Keratinocyte (primary cell): ENCODE results near the gene HORMAD2. TPM values are rescaled to one million over a fixed set of nuclear protein-coding genes. Genes with fewer than 3 reads are reported as not detected.

ENCODE experiments used
- DNase-seq: peaks from one replicate; pipeline ENCODE4 v3.0.0-alpha.2; 2011; ENCODE audit warnings: low read depth, missing footprints, low spot score
- FAIRE-seq: peaks from 2 replicates; lab custom pipeline; 2011; peaks lifted over from hg19 to GRCh38; lab: Jason Lieb, UNC
- H2AFZ ChIP-seq: 2 replicates; pipeline ENCODE4 v1.6.0; 2012; ENCODE audit warnings: low read length, control low read depth, inconsistent platforms; ENCODE audit not compliant: control insufficient read depth
- H3K27ac ChIP-seq: 2 replicates; pipeline ENCODE4 v1.5.1; 2011; ENCODE audit warnings: low read length; ENCODE audit not compliant: control insufficient read depth, insufficient read depth
- H3K27me3 ChIP-seq: 3 replicates; pipeline ENCODE4 v1.6.0; 2011; ENCODE audit warnings: low read length; ENCODE audit not compliant: control insufficient read depth, insufficient read depth; ENCODE audit errors: extremely low read depth
- H3K36me3 ChIP-seq, 2 experiments: 2 replicates in 1 of 2; 3 replicates in 1 of 2; pipeline ENCODE4 v1.5.1; 2011; ENCODE audit warnings: low read length in 2 of 2, mild to moderate bottlenecking in 1 of 2; ENCODE audit not compliant: control insufficient read depth in 2 of 2, insufficient read depth in 2 of 2; ENCODE audit errors: extremely low read depth in 1 of 2
- H3K4me1 ChIP-seq: 3 replicates; pipeline ENCODE4 v1.5.1; 2011; ENCODE audit warnings: low read length; ENCODE audit not compliant: control insufficient read depth, insufficient read depth; ENCODE audit errors: extremely low read depth
- H3K4me2 ChIP-seq: 3 replicates; pipeline ENCODE4 v1.6.0; 2011; ENCODE audit warnings: low read depth, low read length; ENCODE audit not compliant: control insufficient read depth, insufficient read depth; ENCODE audit errors: extremely low read depth
- H3K4me3 ChIP-seq, 3 experiments: fragments of 200-600 bp in 1 of 3; sonication (generic) in 1 of 3; 2 replicates in 2 of 3; 3 replicates in 1 of 3; pipeline ENCODE4 v1.5.1; 2011 to 2016; ENCODE audit warnings: low read length in 3 of 3, mild to moderate bottlenecking in 3 of 3, control low read depth in 2 of 3, inconsistent platforms in 1 of 3, low read depth in 1 of 3, mixed read lengths in 1 of 3, mixed run types in 1 of 3, moderate library complexity in 1 of 3; ENCODE audit not compliant: control insufficient read depth in 2 of 3, insufficient read depth in 2 of 3; ENCODE audit errors: extremely low read depth in 1 of 3
- H3K79me2 ChIP-seq: 2 replicates; pipeline ENCODE4 v1.6.0; 2012; ENCODE audit warnings: low read length; ENCODE audit not compliant: control insufficient read depth, insufficient read depth
- H3K9ac ChIP-seq: 3 replicates; pipeline ENCODE4 v1.6.0; 2011; ENCODE audit warnings: low read length; ENCODE audit not compliant: control insufficient read depth, insufficient read depth; ENCODE audit errors: extremely low read depth
- H3K9me1 ChIP-seq: 3 replicates; pipeline ENCODE4 v1.6.0; 2011; ENCODE audit warnings: low read length; ENCODE audit not compliant: control insufficient read depth, insufficient read depth; ENCODE audit errors: extremely low read depth
- H3K9me3 ChIP-seq: 2 replicates; pipeline ENCODE4 v1.5.1; 2012; ENCODE audit warnings: low read depth, low read length; ENCODE audit not compliant: control insufficient read depth
- H4K20me1 ChIP-seq: 3 replicates; pipeline ENCODE4 v1.6.0; 2011; ENCODE audit warnings: low read length; ENCODE audit not compliant: control insufficient read depth, insufficient read depth; ENCODE audit errors: extremely low read depth
- EZH2 ChIP-seq: IDR thresholded peaks from one replicate; pipeline ENCODE4 v1.6.1; 2012; ENCODE audit warnings: inconsistent platforms, mild to moderate bottlenecking, low read length, moderate library complexity
- dilution Hi-C: fragments of 300-500 bp; cut with MboI; formaldehyde crosslinking; loops from one replicate; pipeline ENCODE4 v1.7.0; 2020; ENCODE audit warnings: low sequenced_read_pairs; ENCODE audit not compliant: extremely low pct_ligation_motif_present
- polyA plus RNA-seq, 5 experiments: library from polyadenylated mRNA; depleted of rRNA in 3 of 5; stranded (reverse) in 3 of 5; stranded (forward) in 1 of 5; unstranded in 1 of 5; fragments of >200 nt; gene quantifications; 1 replicate in 1 of 5; 2 replicates in 3 of 5; 3 replicates in 1 of 5; pipeline versions ENCODE4 v1.2.1 to v1.2.3, GENCODE V29; 2011 to 2012; ENCODE audit warnings: missing spikeins in 2 of 5, low read depth in 1 of 5, low replicate concordance in 1 of 5
- TF ChIP-seq, protein P1 (sequence below), 3 experiments: IDR thresholded peaks in 1 of 3; conservative IDR thresholded peaks in 1 of 3; optimal IDR thresholded peaks in 1 of 3; 2 replicates in 2 of 3; 3 replicates in 1 of 3; pipeline versions ENCODE3 to v1.5.1; 2011; ENCODE audit warnings: low read length in 3 of 3, mild to moderate bottlenecking in 3 of 3, moderate library complexity in 2 of 3, control low read depth in 1 of 3, inconsistent platforms in 1 of 3; ENCODE audit not compliant: insufficient read depth in 2 of 3; ENCODE audit errors: extremely low read depth in 1 of 3

Gene HORMAD2
- polyA plus RNA-seq, 1 donor (not counting 4 experiments of a cell fraction or from before 2014, with no cell fraction given), result not detected

DNA sequence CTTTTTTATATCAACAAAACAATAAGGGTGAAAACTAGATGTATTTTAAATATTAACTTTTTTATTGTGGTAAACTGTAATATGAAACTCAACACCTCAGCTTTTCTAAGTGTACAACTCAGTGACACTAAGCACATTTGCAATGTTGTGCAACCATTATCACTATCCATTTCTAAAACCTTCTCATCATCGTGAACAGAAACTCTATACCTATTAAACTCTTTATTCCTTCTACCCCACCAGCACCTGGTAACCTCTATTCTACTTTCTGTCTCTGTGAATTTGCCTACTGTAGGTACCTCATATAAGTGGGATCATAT is 9.4 kb downstream of the HORMAD2 start:
- TF ChIP-seq EZH2, result no peak
- TF ChIP-seq, protein P1, sequence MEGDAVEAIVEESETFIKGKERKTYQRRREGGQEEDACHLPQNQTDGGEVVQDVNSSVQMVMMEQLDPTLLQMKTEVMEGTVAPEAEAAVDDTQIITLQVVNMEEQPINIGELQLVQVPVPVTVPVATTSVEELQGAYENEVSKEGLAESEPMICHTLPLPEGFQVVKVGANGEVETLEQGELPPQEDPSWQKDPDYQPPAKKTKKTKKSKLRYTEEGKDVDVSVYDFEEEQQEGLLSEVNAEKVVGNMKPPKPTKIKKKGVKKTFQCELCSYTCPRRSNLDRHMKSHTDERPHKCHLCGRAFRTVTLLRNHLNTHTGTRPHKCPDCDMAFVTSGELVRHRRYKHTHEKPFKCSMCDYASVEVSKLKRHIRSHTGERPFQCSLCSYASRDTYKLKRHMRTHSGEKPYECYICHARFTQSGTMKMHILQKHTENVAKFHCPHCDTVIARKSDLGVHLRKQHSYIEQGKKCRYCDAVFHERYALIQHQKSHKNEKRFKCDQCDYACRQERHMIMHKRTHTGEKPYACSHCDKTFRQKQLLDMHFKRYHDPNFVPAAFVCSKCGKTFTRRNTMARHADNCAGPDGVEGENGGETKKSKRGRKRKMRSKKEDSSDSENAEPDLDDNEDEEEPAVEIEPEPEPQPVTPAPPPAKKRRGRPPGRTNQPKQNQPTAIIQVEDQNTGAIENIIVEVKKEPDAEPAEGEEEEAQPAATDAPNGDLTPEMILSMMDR (optimal IDR thresholded peaks at IDR 0.05 in 1 of 3, IDR thresholded peaks at IDR 0.05 in 1 of 3, conservative IDR thresholded peaks at IDR 0.05 in 1 of 3; ENCODE audit: extremely low read depth in 1 of 3, insufficient read depth in 2 of 3, low read length in 3 of 3), result no peak
- no peak for DNase-seq
- Histone ChIP-seq H3K4me2 (no peak overlapping the region), H3K4me1 (peaks cover 4% of the 10 kb centered on the region), H2AFZ (no peak overlapping the region), H3K9ac (no peak overlapping the region), H3K27ac (no peak overlapping the region), H4K20me1 (no peaks in the 10 kb centered on the region), H3K36me3 (no peaks in the 10 kb centered on the region), H3K4me3 (no peak overlapping the region), H3K9me1 (no peaks in the 10 kb centered on the region), H3K79me2 (no peaks in the 10 kb centered on the region), H3K27me3 (no peaks in the 10 kb centered on the region), H3K9me3 (no peaks in the 10 kb centered on the region)
- dilution Hi-C loops, result no loop called here
- FAIRE-seq, result no peak

DNA sequence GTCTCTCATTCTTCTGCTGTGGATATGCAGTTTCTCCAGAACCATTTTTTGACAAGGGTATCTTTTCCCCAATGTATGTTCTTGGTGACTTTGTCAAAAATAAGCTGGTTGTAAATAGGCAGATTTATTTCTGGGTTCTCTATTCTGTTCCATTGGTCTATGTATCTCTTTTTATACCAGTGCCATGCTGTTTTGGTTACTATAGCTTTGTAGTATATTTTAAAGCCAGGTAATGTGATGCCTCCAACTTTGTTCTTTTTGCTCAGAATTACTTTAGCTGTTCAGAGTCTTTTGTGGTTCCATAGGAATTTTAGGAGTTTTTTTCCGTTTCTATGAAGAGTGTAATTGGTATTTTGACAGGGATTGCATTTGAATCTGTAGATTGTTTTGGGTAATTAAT is 12.4 kb downstream of the HORMAD2 start:
- Histone ChIP-seq H3K79me2 (no peaks in the 10 kb centered on the region), H3K9me1 (no peaks in the 10 kb centered on the region), H3K36me3 (no peaks in the 10 kb centered on the region), H3K27ac (no peak overlapping the region), H3K9ac (no peak overlapping the region), H3K27me3 (no peaks in the 10 kb centered on the region), H3K9me3 (no peaks in the 10 kb centered on the region), H3K4me2 (no peak overlapping the region), H3K4me1 (no peaks in the 10 kb centered on the region), H4K20me1 (no peaks in the 10 kb centered on the region), H3K4me3 (no peak overlapping the region), H2AFZ (no peak overlapping the region)
- no peak for TF ChIP-seq EZH2
- TF ChIP-seq, protein P1 (optimal IDR thresholded peaks at IDR 0.05 in 1 of 3, IDR thresholded peaks at IDR 0.05 in 1 of 3, conservative IDR thresholded peaks at IDR 0.05 in 1 of 3; ENCODE audit: extremely low read depth in 1 of 3, insufficient read depth in 2 of 3, low read length in 3 of 3), result no peak
- DNase-seq, result no peak
- no peak for FAIRE-seq
- dilution Hi-C loops, result no loop called here
